T-helper 22 cell (primary cell): ENCODE results near the gene FBXO9.

Experiments
- DNase-seq: peaks from one replicate; pipeline ENCODE4 v3.0.0-alpha.2; 2020; ENCODE audit warnings: low read depth

Gene FBXO9

GRCh38 chr6:53065266-53066076 is at the start of gene FBXO9:
Gene FBXO9, plus strand, starts transcription at chr6:53065404. Its CDS starts 386 bp downstream, at chr6:53065790.
- peak; percentile 71 for DNase-seq

DNA sequence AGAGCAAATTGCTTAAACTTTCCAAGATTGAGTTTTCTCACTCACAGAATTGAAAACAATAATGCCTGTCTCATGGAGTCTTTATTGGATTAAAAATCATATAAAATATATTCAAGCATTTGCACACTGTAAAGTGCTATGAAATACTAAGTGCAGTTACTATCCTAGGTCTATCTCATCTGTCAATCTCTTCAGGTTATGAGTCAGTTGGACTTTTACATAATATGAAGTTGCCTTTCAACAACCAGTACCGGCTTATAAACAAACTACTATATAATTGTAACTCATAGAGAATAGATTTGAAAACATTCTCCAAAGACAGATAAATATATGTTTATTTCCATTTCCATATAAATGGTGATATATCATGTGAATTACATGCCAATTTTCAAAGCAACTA is 49.7 kb upstream of the FBXO9 start:
- no peak for DNase-seq

- DNase-seq, result no peak
Measured at GRCh38 chr6:53018446-53018845, 46.8 kb upstream of the FBXO9 start.

- DNase-seq, result no peak
Measured at GRCh38 chr6:53020005-53020744, 45.0 kb upstream of the FBXO9 start.

DNA sequence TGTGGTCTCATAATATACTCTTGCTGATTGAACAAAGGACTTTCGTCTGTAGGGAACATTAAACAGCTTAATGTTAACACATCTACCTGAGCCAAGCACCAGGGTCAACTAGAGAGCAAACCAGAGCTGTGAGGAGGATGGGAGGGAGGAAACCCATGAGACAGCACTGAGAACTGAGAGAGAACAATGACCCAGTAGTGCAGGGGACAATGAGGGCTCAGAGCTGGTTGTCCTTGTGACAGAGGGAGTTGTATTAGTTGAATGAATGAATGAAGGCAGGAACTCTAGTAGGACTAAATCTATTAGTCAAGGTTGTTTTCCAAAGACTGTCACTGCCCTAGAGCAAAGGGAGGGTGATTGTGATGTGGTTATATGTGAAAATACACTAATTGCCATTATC is 41.9 kb upstream of the FBXO9 start:
- no peak for DNase-seq

- DNase-seq, result no peak
Measured at GRCh38 chr6:53026526-53026925, 38.7 kb upstream of the FBXO9 start.

DNA sequence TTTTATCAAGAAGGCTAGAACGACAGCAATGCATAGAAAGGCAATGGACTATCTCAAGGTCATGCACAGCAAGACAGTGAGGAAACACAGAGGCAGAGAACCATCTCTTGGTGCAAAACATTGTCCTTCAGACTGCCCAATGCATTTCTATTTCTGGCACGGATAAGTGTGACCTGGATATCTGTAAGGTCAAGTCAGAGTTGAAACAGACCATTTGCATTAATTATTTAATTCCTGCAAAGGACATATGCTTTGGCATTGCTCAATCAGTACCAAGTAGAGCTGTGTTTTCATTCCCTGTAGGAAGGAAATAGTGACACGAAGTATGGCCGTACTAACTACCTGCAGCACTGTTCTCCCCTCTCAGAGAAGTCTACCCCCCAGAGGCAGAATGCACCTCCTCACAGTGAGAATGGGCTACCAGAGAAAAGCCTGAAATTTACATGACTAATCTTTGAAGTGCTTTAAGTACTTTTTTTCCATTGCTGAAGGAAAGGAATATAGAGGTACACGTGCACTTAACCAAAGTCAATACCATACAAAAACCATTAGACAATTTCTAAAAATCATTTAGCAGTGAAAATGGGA is 38.0 kb upstream of the FBXO9 start:
- DNase-seq, result no peak

- no peak for DNase-seq
Measured at GRCh38 chr6:53028467-53028866, 36.7 kb upstream of the FBXO9 start.

DNA sequence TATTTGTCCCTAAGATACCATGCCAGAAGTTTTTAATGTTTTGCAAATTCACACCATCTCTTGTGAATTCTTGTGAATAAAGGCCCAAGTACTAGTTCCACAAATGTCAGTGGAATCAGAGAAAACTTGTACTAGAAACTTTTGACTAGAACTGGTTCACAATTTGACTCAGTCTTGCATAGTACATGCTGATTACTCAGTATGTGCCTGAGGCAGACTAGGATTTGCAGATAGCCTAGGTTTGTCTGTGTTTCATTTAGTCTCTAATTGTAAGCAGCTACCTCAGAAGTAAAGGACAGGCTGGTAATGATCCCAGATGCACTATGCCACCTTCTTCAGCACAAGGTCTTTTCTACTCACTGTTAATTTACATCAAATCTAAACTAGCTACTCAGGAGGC is 35.9 kb upstream of the FBXO9 start:
- DNase-seq, result no peak

GRCh38 chr6:53029761-53030160 is 35.4 kb upstream of the FBXO9 start:
- DNase-seq, result no peak

DNA sequence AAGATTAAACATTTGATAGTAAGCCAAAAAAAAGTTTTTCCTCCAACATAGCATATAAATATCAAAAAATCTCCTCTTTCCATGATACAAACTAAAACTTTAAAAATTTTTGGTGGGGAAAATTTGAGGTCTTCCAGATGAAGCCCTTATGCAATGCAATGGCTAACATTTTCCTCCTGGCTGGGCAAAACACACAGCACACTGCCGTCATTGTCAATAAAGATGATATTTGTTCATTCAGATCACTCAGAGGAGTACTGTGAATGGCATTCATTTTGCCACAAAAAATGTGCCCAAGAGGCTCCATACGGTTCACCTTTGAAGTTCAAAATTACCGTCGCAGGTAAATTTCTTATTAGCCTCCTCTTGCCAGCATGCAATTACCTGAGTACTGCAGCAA is 33.9 kb upstream of the FBXO9 start:
- DNase-seq, result no peak

DNA sequence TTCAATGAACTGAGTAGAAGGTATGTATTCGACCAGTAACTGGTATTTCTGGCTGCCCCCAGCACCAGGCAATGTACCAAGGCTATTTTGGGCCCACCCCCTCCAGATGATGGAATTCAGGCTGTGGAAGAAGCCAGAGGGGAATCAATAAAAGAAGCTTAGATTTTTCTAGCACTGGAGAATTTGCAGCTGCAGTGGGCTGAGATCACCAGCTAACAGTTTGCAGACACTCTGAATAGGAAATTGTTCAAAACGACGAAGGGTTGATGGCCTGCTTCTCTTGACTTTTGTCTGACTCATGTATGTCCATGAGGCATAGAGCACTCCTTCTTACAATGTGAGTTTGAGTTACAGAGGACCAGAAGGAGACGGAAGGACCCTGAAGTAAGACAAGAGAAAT is 32.4 kb upstream of the FBXO9 start:
- no peak for DNase-seq

DNA sequence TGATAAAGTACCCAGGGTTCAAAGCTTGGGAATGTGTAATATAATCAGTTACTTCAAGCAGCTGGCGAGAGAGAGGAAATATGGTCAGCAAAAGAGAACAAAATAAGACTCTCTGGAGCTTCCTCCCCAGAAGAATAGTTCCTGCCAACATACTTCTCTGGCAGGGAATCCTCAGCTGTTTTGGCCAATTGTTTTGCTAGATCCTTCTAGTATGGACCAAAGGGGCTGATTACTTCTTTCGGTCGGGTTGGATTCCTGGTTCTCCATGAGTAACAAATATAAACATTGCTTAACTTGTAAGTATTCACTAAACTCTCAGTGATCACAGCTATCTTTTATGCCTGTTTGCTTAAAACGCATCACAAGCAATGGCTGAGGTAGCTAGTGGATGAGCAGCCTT is 31.4 kb upstream of the FBXO9 start:
- no peak for DNase-seq

GRCh38 chr6:53035549-53036213 is 29.5 kb upstream of the FBXO9 start:
- no peak for DNase-seq

DNA sequence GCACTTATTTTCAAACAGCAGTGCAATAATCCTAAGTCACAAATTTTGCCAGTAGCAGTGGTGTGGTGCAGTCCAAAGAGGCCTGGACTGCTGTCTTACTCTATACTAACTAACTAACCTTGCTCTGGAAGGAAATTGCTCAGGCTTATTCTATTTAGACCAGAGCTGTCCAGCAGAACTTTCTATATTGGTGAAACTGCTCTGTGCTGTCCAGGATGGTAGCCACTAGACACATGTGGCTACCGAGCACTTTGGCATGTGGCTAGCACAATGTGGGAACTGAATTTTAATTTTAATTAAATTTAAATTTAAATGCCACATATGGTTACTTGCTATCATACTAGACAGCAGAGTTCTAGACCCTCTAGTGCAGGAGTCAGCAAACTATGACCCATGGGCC is 27.1 kb upstream of the FBXO9 start:
- DNase-seq, result no peak

- no peak for DNase-seq
Measured at GRCh38 chr6:53038596-53038995, 26.6 kb upstream of the FBXO9 start.

DNA sequence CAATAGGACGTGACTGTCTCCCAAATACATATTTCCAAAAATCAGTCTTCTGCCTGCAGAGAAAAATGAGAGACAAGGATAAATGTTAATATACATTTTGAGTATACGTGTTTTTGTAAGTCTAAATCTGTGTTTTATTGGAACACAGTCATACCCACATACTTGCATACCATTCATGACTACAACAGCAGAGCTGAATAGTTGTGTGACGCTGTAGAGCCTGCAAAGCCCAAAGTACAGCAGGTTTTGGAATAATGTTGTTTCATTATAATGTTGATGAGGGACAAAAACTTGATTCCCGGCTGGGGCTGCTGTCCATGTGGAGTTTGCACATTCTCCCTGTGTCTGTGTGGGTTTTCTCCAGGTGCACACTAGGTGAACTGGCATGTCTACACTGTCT is 23.8 kb upstream of the FBXO9 start:
- DNase-seq, result no peak

- DNase-seq, result no peak
Measured at GRCh38 chr6:53042112-53042511, 23.1 kb upstream of the FBXO9 start.

- DNase-seq, result no peak
Measured at GRCh38 chr6:53043581-53043980, 21.6 kb upstream of the FBXO9 start.

GRCh38 chr6:53044071-53044470 is 21.1 kb upstream of the FBXO9 start:
- DNase-seq, result no peak

DNA sequence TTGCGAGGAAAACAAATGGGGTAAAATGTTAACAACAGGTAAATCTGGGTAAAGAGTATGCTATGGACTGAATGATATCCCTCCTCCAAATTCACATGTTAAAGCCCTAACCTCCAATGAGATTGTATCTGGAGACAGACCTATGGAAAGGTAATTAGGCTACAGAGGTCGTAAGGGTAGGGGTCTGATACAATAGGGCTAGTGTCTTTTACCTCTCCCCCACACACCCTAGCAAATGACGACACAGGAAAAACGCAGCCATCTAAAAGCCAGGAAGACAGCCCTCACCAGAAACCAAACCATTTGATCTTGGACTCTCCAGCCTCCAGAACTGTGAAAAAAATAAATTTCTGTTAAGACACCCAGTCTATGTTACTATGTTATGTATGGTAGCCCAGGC is 20.6 kb upstream of the FBXO9 start:
- no peak for DNase-seq

- no peak for DNase-seq
Measured at GRCh38 chr6:53045891-53046673, 19.1 kb upstream of the FBXO9 start.
